ENCODE data around the gene FUS. TPM values are rescaled to one million over a fixed set of nuclear protein-coding genes. Genes with fewer than 3 reads are reported as not detected.
"Not testable (repeated sequence)": the region's sequence is repeated elsewhere in the genome, so short reads cannot be mapped to it uniquely, and the experiment has no call there.

The FUS gene
- total RNA-seq, 4 donors from 2014 or later, result 24.0 to 45.1 (median 34.2) TPM

GRCh38 chr16:31199430-31200041 is 19.6 kb downstream of the FUS start:
- Histone ChIP-seq H3K27me3 (peaks cover 0 to 20% (median 3%) of the 10 kb centered on the region in 4 donors), H3K4me3 (no peak overlapping the region), H3K4me1 (peaks cover 13 to 33% (median 30%) of the 10 kb centered on the region in 4 donors), H3K9me3 (no peaks in the 10 kb centered on the region), H3K36me3 (peaks cover 18 to 52% (median 43%) of the 10 kb centered on the region in 4 donors), H3K27ac (replicated peaks in 1 of 4) (no peak overlapping the region)
- WGBS, result 96% methylated on average over 5 of the region's 5 CpGs
- intact Hi-C loops (cut with DNase I), result loop anchor here (2.0 kb wide), 1 partner anchor 29 kb away; no protein-coding TSS in a partner anchor
- TF ChIP-seq EP300 (IDR thresholded peaks at IDR 0.05), result no peak
- TF ChIP-seq CTCF (IDR thresholded peaks at IDR 0.05), result no peak
- no peak for TF ChIP-seq POLR2A (IDR thresholded peaks at IDR 0.05; ENCODE audit: low read depth)
- no peak for TF ChIP-seq POLR2AphosphoS5 (IDR thresholded peaks at IDR 0.05)
- DNase-seq (ENCODE audit: extremely low spot score), result no peak

GRCh38 chr16:31200111-31200510 is 20.2 kb downstream of the FUS start:
- H3K27ac ChIP-seq (replicated peaks in 1 of 4); DNase-seq (ENCODE audit: extremely low spot score); H3K9me3 ChIP-seq; H3K4me3 ChIP-seq; intact Hi-C loops (cut with DNase I): not testable (repeated sequence)
- peaks cover 13 to 47% (median 37%) of the 10 kb centered on the region in 4 donors for H3K36me3 ChIP-seq
- peaks cover 13 to 33% (median 30%) of the 10 kb centered on the region in 4 donors for H3K4me1 ChIP-seq
- peaks cover 0 to 20% (median 3%) of the 10 kb centered on the region in 4 donors for H3K27me3 ChIP-seq
- WGBS, result 88% methylated on average over 8 of the region's 8 CpGs

GRCh38 chr16:31200821-31201568 is 21.1 kb downstream of the FUS start:
- 59% methylated on average over 8 of the region's 8 CpGs for WGBS
- Histone ChIP-seq H3K9me3 (no peaks in the 10 kb centered on the region), H3K27me3 (peaks cover 0 to 20% (median 3%) of the 10 kb centered on the region in 4 donors), H3K36me3 (peaks cover 7 to 38% (median 28%) of the 10 kb centered on the region in 4 donors), H3K4me1 (peaks cover 13 to 33% (median 30%) of the 10 kb centered on the region in 4 donors), H3K27ac (replicated peaks in 1 of 4) (peak overlapping the region in 2 of 4 donors; percentile 18 to 36), H3K4me3 (peak overlapping the region in 3 of 4 donors; percentile 57 to 85 (median 67))
- no peak for DNase-seq (ENCODE audit: extremely low spot score)
- intact Hi-C loops (cut with DNase I), result no loop called here
- TF ChIP-seq POLR2AphosphoS5 (IDR thresholded peaks at IDR 0.05) (no peak), CTCF (IDR thresholded peaks at IDR 0.05) (no peak), POLR2A (IDR thresholded peaks at IDR 0.05; ENCODE audit: low read depth) (no peak), EP300 (IDR thresholded peaks at IDR 0.05) (no peak)

GRCh38 chr16:31201582-31202413 is 21.9 kb downstream of the FUS start:
- Histone ChIP-seq H3K4me1 (peaks cover 13 to 33% (median 30%) of the 10 kb centered on the region in 4 donors), H3K36me3 (peaks cover under 1 to 30% (median 20%) of the 10 kb centered on the region in 4 donors), H3K27me3 (peaks cover 0 to 26% (median 3%) of the 10 kb centered on the region in 4 donors), H3K27ac (replicated peaks in 1 of 4) (peak overlapping the region; percentile 38 to 73 (median 70)), H3K9me3 (no peaks in the 10 kb centered on the region), H3K4me3 (peak overlapping the region; percentile 57 to 85 (median 67))
- DNase-seq (ENCODE audit: extremely low spot score), result no peak
- intact Hi-C loops (cut with DNase I), result no loop called here
- WGBS, result 10% methylated on average over 19 of the region's 35 CpGs
- TF ChIP-seq POLR2AphosphoS5 (IDR thresholded peaks at IDR 0.05), result peak in 1 of 2 donors; percentile 15
- TF ChIP-seq EP300 (IDR thresholded peaks at IDR 0.05), result no peak
- no peak for TF ChIP-seq POLR2A (IDR thresholded peaks at IDR 0.05; ENCODE audit: low read depth)
